Left forelimb (tissue), 1 donor: ENCODE measurements around the gene ATP1B2.

ENCODE experiments used
- DNase-seq: peaks from one replicate; pipeline ENCODE4 v3.0.0-alpha.2; 2018; ENCODE audit warnings: low spot score

The ATP1B2 gene

DNA sequence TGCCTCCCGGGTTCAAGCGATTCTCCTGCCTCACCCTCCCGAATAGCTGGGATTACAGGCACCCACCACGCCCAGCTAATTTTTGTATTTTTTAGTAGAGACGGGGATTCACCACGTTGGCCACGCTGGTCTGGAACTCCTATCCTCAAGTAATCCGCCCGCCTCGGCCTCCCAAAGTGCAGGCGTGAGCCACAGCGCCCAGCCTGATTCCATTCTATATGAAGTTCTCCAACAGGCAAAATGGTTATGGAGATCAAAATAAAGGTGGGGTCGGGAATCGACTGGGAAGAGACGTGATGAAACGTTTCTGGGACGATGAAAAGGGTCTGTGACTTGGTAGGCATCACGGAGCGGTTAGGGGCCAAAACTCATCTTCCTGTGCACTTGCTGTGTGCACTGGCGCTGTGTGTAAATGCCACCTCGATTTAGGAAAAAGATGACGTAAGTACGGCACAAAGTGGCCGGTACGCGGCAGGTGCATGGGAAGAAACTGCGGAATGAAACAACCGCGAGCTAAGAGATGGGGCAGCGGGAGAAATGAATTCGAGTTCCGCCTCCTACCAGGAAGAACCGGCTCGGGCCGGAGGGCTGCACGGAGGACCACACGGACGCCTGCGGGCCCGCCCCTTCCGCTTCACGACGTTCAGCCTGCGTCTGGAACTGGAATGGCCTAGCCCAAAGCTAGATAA is 35.0 kb downstream of the ATP1B2 start:
- peak; percentile 93 for DNase-seq

DNA sequence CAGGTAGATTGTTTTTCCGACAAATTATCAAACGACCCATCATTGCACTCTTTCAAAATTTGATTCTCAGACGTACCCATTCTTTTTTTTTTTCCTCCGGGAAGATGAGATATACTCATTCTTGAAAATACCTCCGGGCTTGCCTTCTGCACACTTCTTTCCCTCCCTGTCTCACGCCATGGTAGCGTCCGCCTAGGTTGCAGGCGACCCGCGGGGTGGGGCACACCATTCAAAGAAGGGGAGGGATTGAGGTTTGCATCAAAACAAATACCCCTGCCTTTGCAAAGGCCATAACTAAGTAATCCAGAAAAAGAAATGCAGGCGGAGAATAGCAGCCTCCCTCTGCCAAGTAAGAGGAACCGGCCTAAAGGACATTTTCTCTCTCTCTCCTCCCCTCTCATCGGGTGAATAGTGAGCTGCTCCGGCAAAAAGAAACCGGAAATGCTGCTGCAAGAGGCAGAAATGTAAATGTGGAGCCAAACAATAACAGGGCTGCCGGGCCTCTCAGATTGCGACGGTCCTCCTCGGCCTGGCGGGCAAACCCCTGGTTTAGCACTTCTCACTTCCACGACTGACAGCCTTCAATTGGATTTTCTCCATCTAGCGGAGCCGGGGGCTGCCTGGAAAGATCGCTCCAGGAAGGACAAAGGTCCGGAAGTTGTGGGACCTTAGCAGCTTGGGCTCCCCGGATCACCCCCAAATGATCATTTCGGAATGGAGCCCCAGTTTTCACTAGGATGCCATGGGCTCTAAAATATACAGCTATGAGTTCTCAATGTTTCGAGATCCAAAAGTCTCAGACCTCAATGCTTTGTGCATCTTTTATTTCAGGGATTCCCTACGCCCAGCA is 35.7 kb downstream of the ATP1B2 start:
- peak; percentile 92 for DNase-seq

DNA sequence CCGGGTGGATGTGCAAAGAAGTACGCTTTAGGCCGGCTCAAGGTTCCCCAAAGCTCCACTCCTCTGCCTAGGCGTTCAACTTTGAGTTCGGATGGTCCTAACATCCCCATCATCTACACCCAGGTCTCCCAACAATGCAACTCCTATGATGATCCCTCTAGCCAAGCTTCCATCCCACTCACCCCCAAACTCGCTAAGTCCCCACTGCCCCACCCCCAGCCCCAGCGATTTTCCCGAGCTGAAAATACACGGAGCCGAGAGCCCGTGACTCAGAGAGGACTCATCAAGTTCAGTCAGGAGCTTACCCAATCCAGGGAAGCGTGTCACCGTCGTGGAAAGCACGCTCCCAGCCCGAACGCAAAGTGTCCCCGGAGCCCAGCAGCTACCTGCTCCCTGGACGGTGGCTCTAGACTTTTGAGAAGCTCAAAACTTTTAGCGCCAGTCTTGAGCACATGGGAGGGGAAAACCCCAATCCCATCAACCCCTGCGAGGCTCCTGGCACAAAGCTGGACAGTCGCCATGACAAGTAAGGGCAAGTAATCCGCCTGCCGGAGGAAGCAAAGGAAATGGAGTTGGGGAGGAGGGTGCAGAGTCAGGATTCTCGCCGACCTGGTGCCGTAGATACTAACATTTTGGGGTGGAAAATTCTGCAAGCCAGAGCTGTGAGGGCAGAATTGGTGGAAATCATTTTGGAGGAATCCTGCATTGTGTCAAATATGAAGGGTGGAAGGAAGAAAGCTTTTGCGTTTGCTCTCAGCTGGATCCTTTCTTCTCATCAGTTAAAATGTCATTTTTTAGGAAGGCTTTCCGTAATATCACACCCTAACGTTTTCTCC is 36.6 kb downstream of the ATP1B2 start, which contains the start of gene TP53:
TP53 (minus strand) TSS at position 419 of the 836 bp plus-strand sequence. CDS start 10,896 bp downstream, outside the sequence.
- peak; percentile 88 for DNase-seq

DNA sequence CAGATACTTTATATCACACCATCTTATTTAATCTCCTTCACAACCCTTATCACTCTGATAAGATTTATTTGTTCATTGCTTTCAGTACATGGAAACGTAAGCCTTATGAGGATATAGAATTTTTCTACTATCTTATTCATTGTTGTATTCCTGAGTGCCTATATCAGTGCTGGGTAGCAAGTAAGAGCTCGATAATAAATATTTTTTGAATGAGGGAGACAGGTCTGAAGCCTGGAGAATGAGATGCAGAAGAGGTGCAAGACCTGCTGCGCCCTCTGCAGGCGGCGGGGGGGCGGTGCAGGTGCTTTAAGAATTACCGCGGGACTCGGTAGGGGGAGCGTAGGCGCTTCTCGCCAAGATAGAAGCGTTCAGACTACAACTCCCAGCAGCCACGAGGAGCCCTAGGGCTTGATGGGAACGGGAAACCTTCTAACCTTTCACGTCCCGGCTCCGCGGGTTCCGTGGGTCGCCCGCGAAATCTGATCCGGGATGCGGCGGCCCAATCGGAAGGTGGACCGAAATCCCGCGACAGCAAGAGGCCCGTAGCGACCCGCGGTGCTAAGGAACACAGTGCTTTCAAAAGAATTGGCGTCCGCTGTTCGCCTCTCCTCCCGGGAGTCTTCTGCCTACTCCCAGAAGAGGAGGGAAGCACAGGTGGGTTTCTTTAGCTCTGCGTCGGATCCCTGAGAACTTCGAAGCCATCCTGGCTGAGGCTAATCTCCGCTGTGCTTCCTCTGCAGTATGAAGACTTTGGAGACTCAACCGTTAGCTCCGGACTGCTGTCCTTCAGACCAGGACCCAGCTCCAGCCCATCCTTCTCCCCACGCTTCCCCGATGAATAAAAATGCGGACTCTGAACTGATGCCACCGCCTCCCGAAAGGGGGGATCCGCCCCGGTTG is 37.4 kb downstream of the ATP1B2 start, which contains the start of gene WRAP53:
WRAP53 (plus strand) TSS at position 570 of the 900 bp plus-strand sequence; CDS start at position 742, 172 bp downstream.
- DNase-seq: peak; percentile 97

DNA sequence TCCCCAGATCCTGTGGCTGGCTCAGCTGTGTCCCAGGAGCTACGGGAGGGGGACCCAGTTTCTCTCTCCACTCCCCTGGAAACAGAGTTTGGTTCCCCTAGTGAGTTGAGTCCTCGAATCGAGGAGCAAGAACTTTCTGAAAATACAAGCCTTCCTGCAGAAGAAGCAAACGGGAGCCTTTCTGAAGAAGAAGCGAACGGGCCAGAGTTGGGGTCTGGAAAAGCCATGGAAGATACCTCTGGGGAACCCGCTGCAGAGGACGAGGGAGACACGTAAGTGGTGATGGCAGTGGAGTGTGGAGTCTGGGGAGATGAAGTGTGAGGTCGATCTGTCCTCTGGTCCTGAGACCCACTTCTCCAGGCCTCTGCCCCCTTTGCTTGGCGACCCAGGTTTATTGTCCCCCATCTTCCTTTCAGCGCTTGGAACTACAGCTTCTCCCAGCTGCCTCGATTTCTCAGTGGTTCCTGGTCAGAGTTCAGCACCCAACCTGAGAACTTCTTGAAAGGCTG is 38.1 kb downstream of the ATP1B2 start:
- DNase-seq: no peak

DNA sequence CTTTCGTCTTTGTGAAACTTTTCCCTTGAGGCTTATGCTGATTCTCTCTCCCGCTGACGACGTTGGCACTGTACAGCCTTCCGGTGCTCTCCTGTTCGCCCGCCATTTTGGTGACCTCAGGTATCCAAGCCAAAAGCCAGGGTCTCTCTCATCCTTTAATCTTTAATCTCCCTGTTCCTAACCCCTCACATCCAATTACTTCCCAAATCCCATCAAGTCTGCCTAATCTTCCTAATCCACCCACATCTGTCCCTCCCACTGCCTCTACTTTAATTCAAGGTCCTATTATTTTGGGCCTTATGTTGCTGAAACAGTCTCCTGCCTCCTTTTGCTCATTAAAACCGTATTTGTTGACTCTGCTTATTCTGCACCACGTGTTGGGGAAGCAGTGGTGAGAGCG is 44.9 kb downstream of the ATP1B2 start:
- DNase-seq: no peak

DNA sequence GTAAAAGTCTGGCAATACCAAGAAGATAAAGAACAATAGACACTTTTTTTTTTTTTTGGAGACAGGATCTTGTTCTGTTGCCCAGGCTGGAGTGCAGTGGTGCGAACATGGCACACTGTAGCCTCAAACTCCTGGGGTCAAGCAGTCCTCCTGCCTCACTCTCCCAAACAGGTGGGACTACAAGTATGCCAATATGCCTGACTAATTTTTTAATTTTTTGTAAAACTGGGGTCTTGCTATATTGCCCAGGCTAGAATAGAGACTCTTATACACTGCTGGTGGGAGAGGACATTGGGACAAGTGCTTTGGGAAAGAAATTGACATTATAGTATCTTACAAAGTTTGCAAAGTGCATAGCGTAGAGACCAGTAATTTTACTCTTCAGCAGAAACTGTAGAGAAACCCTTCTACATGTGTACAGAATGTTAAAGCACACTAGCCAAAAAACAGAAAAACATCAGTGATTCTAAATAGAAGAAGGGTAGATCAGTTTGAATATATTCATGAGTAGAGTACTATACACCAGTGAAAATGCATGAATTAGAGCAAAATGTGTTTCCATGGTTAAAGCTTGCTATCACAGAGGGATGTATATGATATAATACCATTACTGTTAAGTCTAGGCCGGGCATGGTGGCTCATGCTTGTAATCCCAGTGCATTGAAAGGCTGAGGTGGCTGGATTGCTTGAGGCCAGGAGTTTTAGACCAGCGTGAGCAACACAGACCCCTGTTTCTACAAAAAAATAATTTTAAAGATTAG is 47.3 kb downstream of the ATP1B2 start:
- DNase-seq: no peak

DNA sequence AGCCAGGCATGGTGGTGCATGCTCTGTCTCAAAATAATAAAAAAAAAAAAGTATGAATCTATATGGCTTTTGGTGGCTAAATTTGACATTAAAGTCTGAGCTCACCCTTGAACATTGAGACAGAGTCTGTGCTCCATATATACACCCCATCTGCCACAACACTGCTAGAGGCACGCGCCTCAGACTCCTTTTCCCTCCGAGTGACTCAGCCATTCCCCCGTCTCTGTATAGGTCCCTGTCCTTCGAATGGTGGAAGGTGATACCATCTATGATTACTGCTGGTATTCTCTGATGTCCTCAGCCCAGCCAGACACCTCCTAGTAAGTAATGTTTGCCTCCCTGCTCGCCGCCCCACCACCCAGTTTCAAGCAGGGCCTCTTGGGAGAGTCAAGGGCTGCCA is 49.8 kb downstream of the ATP1B2 start:
- no peak for DNase-seq

DNA sequence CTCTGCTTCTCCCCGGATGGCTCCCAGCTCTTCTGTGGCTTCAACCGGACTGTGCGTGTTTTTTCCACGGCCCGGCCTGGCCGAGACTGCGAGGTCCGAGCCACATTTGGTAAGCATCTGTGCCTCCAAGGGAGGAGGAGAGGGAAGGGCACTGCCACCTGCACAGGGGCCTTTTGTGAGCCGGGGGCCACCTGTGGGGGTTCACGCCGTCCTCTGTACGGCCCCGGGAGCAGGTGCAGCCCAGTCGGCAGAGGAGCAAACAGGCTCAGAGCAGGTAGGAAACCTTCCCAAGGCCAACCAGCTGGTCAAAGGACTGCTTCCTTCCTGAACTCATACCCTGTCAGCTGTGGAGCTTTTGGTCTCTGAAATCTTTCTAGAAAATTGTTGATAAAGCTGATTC is 51.0 kb downstream of the ATP1B2 start:
- DNase-seq: no peak

DNA sequence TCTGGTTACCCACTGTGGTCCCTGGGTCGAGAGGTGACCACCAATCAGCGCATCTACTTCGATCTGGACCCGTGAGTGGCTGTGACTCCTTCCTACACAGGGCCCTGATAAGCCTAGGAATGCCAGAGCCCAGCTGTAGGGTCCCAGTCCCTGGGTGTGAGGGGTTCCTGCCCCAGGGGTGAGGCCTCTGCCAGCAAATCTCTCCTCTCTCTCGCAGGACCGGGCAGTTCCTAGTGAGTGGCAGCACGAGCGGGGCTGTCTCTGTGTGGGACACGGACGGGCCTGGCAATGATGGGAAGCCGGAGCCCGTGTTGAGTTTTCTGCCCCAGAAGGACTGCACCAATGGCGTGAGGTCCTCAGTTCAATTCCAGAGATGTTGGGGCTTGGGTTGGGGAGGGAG is 52.0 kb downstream of the ATP1B2 start:
- DNase-seq: no peak

DNA sequence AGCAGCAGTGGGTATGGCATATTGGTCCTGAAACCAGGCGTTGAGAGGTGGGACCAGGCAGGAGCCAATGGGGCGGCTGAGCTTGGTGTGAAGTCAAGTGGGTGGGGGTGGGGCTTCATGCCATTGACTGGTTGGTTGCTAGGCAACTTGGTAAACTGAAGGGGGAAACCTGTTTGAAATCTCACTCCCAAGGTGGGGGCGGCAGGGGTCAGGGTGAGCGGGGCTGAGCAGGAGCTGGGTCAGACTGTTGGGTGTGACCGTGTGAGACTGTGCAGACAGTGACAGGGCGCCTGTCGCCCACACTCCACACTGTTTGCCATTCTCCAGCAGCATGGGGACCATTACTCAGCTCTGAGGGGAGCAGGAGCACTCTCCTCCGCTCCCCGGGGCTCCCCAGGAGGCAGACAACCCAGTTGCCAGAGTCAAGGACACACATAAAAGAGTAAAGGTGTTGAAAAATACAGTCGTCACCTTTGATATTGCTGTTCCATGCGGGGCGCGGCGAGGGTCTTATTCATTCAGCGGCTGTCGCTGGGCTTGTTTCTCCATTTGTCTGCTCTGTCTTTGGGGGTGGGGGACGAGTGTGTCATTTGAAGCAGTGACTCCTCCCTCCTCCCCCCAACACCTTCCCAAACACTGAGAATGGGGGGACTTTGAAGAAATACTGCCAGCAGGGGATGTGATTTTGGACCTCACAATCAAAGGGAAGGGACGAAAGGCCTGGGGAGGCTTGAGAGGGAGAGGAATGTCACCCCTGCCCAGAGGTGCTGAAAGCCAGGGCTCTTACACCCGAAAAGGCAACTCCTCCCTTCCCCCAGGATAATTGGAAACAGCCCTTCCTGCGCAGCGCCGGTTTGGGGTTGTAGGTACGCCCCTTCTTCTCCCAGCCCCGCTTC is 53.1 kb downstream of the ATP1B2 start:
- DNase-seq: no peak

DNA sequence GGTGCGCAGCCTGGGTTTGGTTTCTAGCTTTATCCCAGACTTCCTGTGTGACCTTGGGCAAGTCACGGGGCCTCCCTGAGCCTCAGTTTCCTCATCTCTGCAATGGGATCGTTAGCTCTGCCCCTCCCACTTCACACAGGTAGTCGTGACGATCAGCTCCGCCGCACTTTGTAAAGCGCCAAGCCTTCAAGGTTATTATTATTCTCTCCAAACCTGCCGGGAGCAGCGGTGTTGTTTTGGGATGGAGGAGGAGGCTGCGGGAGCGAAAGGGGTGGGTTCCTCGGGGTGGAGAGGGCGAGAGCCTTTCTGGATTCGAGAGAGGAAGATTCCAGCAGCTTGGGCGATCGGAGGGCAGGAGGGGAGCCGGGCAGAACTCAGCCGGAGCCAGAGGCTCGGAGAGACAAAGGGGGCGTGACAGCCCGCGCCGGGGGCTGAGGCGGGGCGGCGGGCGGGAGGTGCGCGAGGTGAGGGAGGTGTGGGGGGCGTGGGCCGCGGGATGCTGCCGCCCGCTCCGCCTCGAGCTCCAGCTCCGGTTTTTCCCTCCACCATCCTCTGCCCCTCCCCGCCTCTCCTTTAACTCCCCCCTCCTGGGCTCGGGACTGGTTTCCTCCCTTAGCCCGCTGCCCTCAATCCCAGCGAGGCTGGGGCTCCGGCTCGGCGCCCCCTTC is 54.0 kb downstream of the ATP1B2 start, which contains the start of gene EFNB3:
EFNB3 (plus strand) TSS at position 602 of the 668 bp plus-strand sequence. CDS start 397 bp downstream, outside the sequence.
- no peak for DNase-seq

DNA sequence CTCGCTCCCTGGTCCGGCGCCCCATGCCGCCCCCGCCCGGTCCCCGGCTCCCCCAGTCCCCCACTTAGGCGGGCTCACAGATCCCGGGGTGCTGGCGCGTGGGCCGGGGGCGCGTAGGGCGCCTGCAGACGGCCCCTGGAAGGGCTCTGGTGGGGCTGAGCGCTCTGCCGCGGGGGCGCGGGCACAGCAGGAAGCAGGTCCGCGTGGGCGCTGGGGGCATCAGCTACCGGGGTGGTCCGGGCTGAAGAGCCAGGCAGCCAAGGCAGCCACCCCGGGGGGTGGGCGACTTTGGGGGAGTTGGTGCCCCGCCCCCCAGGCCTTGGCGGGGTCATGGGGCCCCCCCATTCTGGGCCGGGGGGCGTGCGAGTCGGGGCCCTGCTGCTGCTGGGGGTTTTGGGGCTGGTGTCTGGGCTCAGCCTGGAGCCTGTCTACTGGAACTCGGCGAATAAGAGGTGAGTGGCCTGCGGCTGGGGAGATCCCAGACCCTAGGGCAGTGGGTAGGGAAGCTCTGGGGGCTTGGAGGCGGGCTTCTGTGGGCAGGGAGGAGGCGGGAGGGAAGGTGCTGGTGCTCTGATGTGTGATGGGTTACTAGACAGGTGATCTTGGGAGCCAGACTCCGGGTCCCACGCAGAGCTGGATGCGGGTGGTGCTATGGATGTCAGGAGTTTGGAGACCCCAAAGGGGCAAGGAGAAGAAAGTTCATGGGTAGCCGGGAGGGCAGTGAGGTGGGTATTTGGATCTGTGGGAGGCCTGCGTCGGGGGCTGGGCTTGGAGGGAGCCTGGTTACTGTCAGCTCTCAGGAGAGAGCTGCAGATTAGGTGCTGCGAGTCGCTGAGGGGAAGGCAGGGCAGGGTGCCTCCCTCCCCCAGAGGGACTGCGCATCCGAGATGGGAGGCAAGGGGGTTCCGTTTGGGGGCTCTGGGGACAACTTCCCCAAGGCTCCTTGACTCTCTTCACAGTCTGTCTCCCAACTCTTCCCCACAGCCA is 54.8 kb downstream of the ATP1B2 start:
- DNase-seq: no peak

DNA sequence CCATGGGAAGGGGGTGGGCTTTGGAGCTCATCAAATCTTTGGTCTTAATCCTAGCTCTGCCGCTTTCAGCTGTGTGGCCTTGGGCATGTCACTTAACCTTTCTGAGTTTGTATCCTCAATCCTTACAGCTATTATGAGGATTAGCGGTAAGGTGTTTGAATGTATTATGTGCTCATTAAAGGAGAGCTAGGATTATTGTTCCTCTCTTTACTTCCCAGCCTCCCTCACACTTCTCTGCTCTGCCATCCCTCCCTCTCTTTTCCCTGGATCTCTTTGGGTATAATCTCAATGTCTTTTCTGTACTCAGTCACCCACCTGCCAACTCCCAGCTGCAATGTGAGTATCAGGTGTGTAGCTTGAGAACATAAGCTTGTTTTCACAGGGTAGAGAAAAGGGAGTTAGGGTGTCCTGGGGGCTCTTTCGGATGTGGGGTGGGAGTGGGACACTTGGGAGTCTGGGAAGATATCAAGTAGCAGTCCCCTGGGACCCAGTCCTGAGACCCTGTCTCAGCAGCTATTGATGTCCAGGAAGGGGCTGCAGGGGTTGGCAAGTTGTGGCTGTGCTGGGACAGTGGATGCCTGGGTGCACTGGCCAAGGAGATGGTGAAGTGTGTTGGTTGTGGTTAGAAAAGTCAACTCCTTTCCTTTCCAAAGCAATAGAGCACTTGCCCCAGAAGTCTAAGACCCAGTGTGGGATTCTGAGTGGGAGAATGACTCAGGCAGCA is 56.1 kb downstream of the ATP1B2 start:
- no peak for DNase-seq
